GM23248 (cell line): ENCODE data around the gene IP6K3. TPM values are rescaled to one million over a fixed set of nuclear protein-coding genes. Genes with fewer than 3 reads are reported as not detected.
A peak's percentile ranks its signal among the peaks of the same experiment; 100 is the strongest.

ENCODE experiments used
- DNase-seq: peaks from one replicate; pipeline ENCODE4 v3.0.0-alpha.2; 2015
- H2AFZ ChIP-seq: fragments of 200-600 bp; sonication (generic); 2 replicates; pipeline ENCODE4 v1.6.1; 2016; ENCODE audit warnings: antibody characterized with exemption
- H3F3A ChIP-seq: fragments of 200-600 bp; sonication (generic); 2 replicates; pipeline ENCODE4 v1.6.1; 2016; ENCODE audit warnings: mild to moderate bottlenecking, antibody characterized with exemption, mixed run types; ENCODE audit not compliant: insufficient read depth
- H3K27ac ChIP-seq: fragments of 200-600 bp; sonication (generic); 2 replicates; pipeline ENCODE4 v1.5.1; 2016; ENCODE audit warnings: mild to moderate bottlenecking
- H3K27me3 ChIP-seq: fragments of 200-600 bp; sonication (generic); replicated peaks from 2 replicates; pipeline ENCODE4 v1.6.1; 2016; ENCODE audit warnings: mild to moderate bottlenecking; ENCODE audit not compliant: insufficient read depth
- H3K36me3 ChIP-seq: fragments of 200-600 bp; sonication (generic); 2 replicates; pipeline ENCODE4 v1.6.1; 2016; ENCODE audit warnings: low read depth, mild to moderate bottlenecking
- H3K4me1 ChIP-seq: fragments of 200-600 bp; sonication (generic); 2 replicates; pipeline ENCODE4 v1.6.1; 2016; ENCODE audit warnings: mild to moderate bottlenecking; ENCODE audit not compliant: insufficient read depth
- H3K4me2 ChIP-seq: fragments of 200-600 bp; sonication (generic); one replicate; pipeline ENCODE4 v1.6.1; 2016; ENCODE audit warnings: mild to moderate bottlenecking; ENCODE audit not compliant: unreplicated experiment
- H3K4me3 ChIP-seq: fragments of 200-600 bp; sonication (generic); 2 replicates; pipeline ENCODE4 v1.5.1; 2016; ENCODE audit warnings: mild to moderate bottlenecking
- H3K79me2 ChIP-seq: fragments of 200-600 bp; sonication (generic); 2 replicates; pipeline ENCODE4 v1.6.1; 2016; ENCODE audit warnings: mild to moderate bottlenecking; ENCODE audit not compliant: insufficient read depth
- H3K9ac ChIP-seq: fragments of 200-600 bp; sonication (generic); 2 replicates; pipeline ENCODE4 v1.6.1; 2016; ENCODE audit warnings: mild to moderate bottlenecking
- H3K9me2 ChIP-seq: fragments of 200-600 bp; sonication (generic); 2 replicates; pipeline ENCODE4 v1.6.1; 2016; ENCODE audit warnings: mixed run types, mild to moderate bottlenecking, moderate library complexity; ENCODE audit not compliant: insufficient read depth
- H3K9me3 ChIP-seq: fragments of 200-600 bp; sonication (generic); one replicate; pipeline ENCODE4 v1.6.1; 2017; ENCODE audit warnings: low read depth
- H4K20me1 ChIP-seq: fragments of 200-600 bp; sonication (generic); 2 replicates; pipeline ENCODE4 v1.6.0; 2016; ENCODE audit not compliant: insufficient read depth
- EZH2 ChIP-seq: fragments of 200-600 bp; sonication (generic); IDR thresholded peaks from 2 replicates; pipeline ENCODE4 v1.6.1; 2018; ENCODE audit warnings: antibody characterized with exemption, mild to moderate bottlenecking; ENCODE audit not compliant: insufficient read depth, poor library complexity, severe bottlenecking
- EZH2phosphoT487 ChIP-seq: fragments of 200-600 bp; sonication (generic); IDR thresholded peaks from 2 replicates; pipeline ENCODE4 v1.6.1; 2018; ENCODE audit warnings: antibody characterized with exemption, moderate library complexity, mild to moderate bottlenecking, low read depth; ENCODE audit not compliant: insufficient read depth
- WGBS, 2 experiments: methylation state at CpG; one replicate each; pipeline ENCODE4 v1.1.6; 2015 to 2017; ENCODE audit warnings: low lambda C conversion rate in 2 of 2, low coverage in 1 of 2; ENCODE audit errors: missing lambda C conversion rate in 2 of 2; 5-methylcytosine and 5-hydroxymethylcytosine counted together
- in situ Hi-C: fragments of 300-500 bp; cut with MboI; formaldehyde crosslinking; loops from 2 replicates; pipeline ENCODE4 v1.15.0; 2020
- polyA plus RNA-seq: library from polyadenylated mRNA; unstranded; fragments of >200 nt; fragmentation: Nextera tagmentation; extraction: Ambion mirVana; gene quantifications from 2 replicates; pipeline ENCODE4 v1.2.1, GENCODE V29; 2016
- total RNA-seq: library from RNA; depleted of rRNA; stranded (reverse); fragments of >200 nt; shearing (Covaris generic); gene quantifications from 2 replicates; pipeline ENCODE4 v1.2.3, GENCODE V29; 2014

The IP6K3 gene
- total and polyA plus RNA-seq, 2 experiments from 2014 or later = not detected

GRCh38 chr6:33776764-33777163, 30.1 kb upstream of the IP6K3 start:
- 93 to 94% methylated on average over 13 of the region's 13 CpGs for WGBS, 2 experiments
- Histone ChIP-seq H3K4me3 (no peak overlapping the region), H4K20me1 (no peaks in the 10 kb centered on the region), H3F3A (peaks cover 28% of the 10 kb centered on the region), H3K27me3 (no peaks in the 10 kb centered on the region), H3K4me1 (peaks cover 25% of the 10 kb centered on the region), H3K4me2 (no peak overlapping the region), H3K9me3 (no peaks in the 10 kb centered on the region), H3K79me2 (0 out of 2 replicates have a peak, but pooled peaks cover 4% of the 10 kb centered on the region), H3K9me2 (no peaks in the 10 kb centered on the region), H2AFZ (no peak overlapping the region), H3K9ac (no peak overlapping the region), H3K27ac (no peak overlapping the region), H3K36me3 (peaks cover 53% of the 10 kb centered on the region)
- in situ Hi-C loops = loop anchor here (10.0 kb wide), 1 partner anchor 248 kb away; no protein-coding TSS in a partner anchor
- no peak for DNase-seq
- TF ChIP-seq EZH2phosphoT487 (no peak), EZH2 (no peak)

GRCh38 chr6:33776186-33776585, 29.5 kb upstream of the IP6K3 start:
- Histone ChIP-seq H3K9me2 (no peaks in the 10 kb centered on the region), H3K9me3 (no peaks in the 10 kb centered on the region), H3F3A (peaks cover 28% of the 10 kb centered on the region), H3K27ac (no peak overlapping the region), H4K20me1 (no peaks in the 10 kb centered on the region), H3K36me3 (peaks cover 53% of the 10 kb centered on the region), H3K9ac (no peak overlapping the region), H3K27me3 (no peaks in the 10 kb centered on the region), H2AFZ (no peak overlapping the region), H3K4me1 (peaks cover 20% of the 10 kb centered on the region), H3K79me2 (0 out of 2 replicates have a peak, but pooled peaks cover 3% of the 10 kb centered on the region), H3K4me2 (no peak overlapping the region), H3K4me3 (no peak overlapping the region)
- DNase-seq = no peak
- 96 to 100% methylated on average over 4 of the region's 4 CpGs for WGBS, 2 experiments
- TF ChIP-seq EZH2 (no peak), EZH2phosphoT487 (no peak)
- in situ Hi-C loops = loop anchor here (10.0 kb wide), 1 partner anchor 249 kb away; no protein-coding TSS in a partner anchor

- no peak overlapping the region for H3K27ac ChIP-seq
- no peak overlapping the region for H3K4me3 ChIP-seq
- TF ChIP-seq EZH2phosphoT487 = no peak
- TF ChIP-seq EZH2 = no peak
- H3K4me2 ChIP-seq = no peak overlapping the region
- no peak for DNase-seq
- H2AFZ ChIP-seq = no peak overlapping the region
- in situ Hi-C loops = loop anchor here (10.0 kb wide), 1 partner anchor 250 kb away; no protein-coding TSS in a partner anchor
- no peaks in the 10 kb centered on the region for H3K9me2 ChIP-seq
- no peaks in the 10 kb centered on the region for H3K9me3 ChIP-seq
- peaks cover 34% of the 10 kb centered on the region for H3F3A ChIP-seq
- H3K9ac ChIP-seq = no peak overlapping the region
- 0 out of 2 replicates have a peak, but pooled peaks cover 3% of the 10 kb centered on the region for H3K79me2 ChIP-seq
- no peaks in the 10 kb centered on the region for H4K20me1 ChIP-seq
- peaks cover 39% of the 10 kb centered on the region for H3K36me3 ChIP-seq
- no peaks in the 10 kb centered on the region for H3K27me3 ChIP-seq
- H3K4me1 ChIP-seq = peaks cover 29% of the 10 kb centered on the region
- WGBS, 2 experiments = 97 to 100% methylated on average over 3 of the region's 3 CpGs
Measured at GRCh38 chr6:33774774-33775173, 28.1 kb upstream of the IP6K3 start.

DNA sequence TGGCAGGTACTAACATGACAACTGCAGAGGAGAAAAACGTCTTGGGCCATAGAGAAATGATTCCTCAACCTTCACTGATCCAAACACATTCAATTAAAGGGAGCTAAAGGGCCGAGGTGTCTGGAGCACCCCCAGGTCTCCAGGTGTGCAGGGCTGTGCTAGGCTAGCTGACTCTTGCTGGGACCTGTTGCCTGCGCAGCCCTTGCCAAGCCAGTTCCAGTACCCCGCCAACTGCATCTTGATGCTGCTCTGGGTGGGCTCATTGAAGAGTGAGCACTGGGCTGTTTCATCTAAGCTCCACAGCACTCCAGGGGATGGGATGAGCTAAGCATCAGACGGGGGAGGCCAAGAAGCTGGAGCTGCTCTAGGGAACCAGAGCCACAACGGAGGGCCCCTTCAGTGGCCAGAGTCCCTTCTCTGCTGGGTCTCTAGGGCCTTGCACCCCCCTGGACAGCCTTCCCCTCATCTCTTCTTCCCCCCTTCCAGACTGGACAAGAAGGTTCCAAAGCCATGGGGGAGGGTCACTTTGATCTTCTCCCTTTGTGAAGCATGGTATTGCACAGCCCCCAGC, 26.3 kb upstream of the IP6K3 start:
- in situ Hi-C loops = loop anchor here (10.0 kb wide), 1 partner anchor 252 kb away; no protein-coding TSS in a partner anchor
- H3K9ac ChIP-seq = no peak overlapping the region
- no peaks in the 10 kb centered on the region for H3K9me3 ChIP-seq
- H3K4me3 ChIP-seq = no peak overlapping the region
- H3K27ac ChIP-seq = 0 out of 2 replicates have a peak overlapping the region, but pooled peaks have one; percentile 84
- no peak overlapping the region for H2AFZ ChIP-seq
- H3K4me1 ChIP-seq = peaks cover 35% of the 10 kb centered on the region
- no peaks in the 10 kb centered on the region for H3K27me3 ChIP-seq
- H4K20me1 ChIP-seq = no peaks in the 10 kb centered on the region
- H3K9me2 ChIP-seq = no peaks in the 10 kb centered on the region
- peaks cover 23% of the 10 kb centered on the region for H3K36me3 ChIP-seq
- H3F3A ChIP-seq = peaks cover 34% of the 10 kb centered on the region
- no peak for DNase-seq
- H3K79me2 ChIP-seq = 0 out of 2 replicates have a peak, but pooled peaks cover 3% of the 10 kb centered on the region
- H3K4me2 ChIP-seq = no peak overlapping the region
- TF ChIP-seq EZH2phosphoT487 (no peak), EZH2 (no peak)
- WGBS, 2 experiments = 66 to 73% methylated on average over 6 of the region's 6 CpGs
